K562 (cell line): ENCODE data around the gene ANO10. TPM values are rescaled to one million over a fixed set of nuclear protein-coding genes. Genes with fewer than 3 reads are reported as not detected.

Experiments used
- CHCHD3 ChIP-seq: fragments of 250-450 bp; sonication (Bioruptor Pico); IDR thresholded peaks from 2 replicates; pipeline ENCODE4 v2.1.2; 2022; ENCODE audit warnings: mild to moderate bottlenecking
- DEAF1 ChIP-seq: fragments of 450-650 bp; formaldehyde crosslinking; IDR thresholded peaks from 2 replicates; pipeline ENCODE4 v1.4.0; 2020; ENCODE audit warnings: mild to moderate bottlenecking, moderate library complexity
- GATAD2B ChIP-seq: fragments of 450-650 bp; IDR thresholded peaks from 2 replicates; pipeline ENCODE4 v1.6.1; 2017; ENCODE audit warnings: mild to moderate bottlenecking, borderline replicate concordance
- GMEB1 ChIP-seq: fragments of 250-450 bp; sonication (Bioruptor Pico); IDR thresholded peaks from 2 replicates; pipeline ENCODE4 v1.4.0; 2020; ENCODE audit warnings: mild to moderate bottlenecking
- MLLT1 ChIP-seq, 2 experiments: fragments of 450-650 bp; IDR thresholded peaks; 2 replicates each; pipeline ENCODE4 v1.6.1; 2016
- NR1H2 ChIP-seq: sonication (generic); formaldehyde crosslinking; IDR thresholded peaks from 2 replicates; pipeline ENCODE4 v1.4.0; 2020; ENCODE audit warnings: mild to moderate bottlenecking, missing genetic modification reagents
- SPI1 ChIP-seq: IDR thresholded peaks from 2 replicates; pipeline ENCODE4 v1.6.1; 2011; ENCODE audit warnings: low read depth, low read length, control low read depth, borderline replicate concordance
- TEAD4 ChIP-seq, 2 experiments: sonication (generic) in 1 of 2; formaldehyde crosslinking in 1 of 2; IDR thresholded peaks; 2 replicates each; pipeline versions ENCODE4 v1.6.1 to v1.8.0; 2012 to 2022; ENCODE audit warnings: borderline replicate concordance in 1 of 2, inconsistent platforms in 1 of 2, low read length in 1 of 2, mild to moderate bottlenecking in 1 of 2, missing genetic modification reagents in 1 of 2
- TFAP4 ChIP-seq: sonication (generic); formaldehyde crosslinking; IDR thresholded peaks from 2 replicates; pipeline ENCODE4 v1.8.0; 2022; ENCODE audit warnings: missing genetic modification reagents, mild to moderate bottlenecking, moderate library complexity, borderline replicate concordance
- ZBTB5 ChIP-seq: fragments of 450-650 bp; IDR thresholded peaks from 2 replicates; pipeline ENCODE4 v1.6.1; 2017; ENCODE audit warnings: antibody characterized with exemption
- ZNF232 ChIP-seq: sonication (generic); formaldehyde crosslinking; IDR thresholded peaks from 2 replicates; pipeline ENCODE4 v1.8.0; 2022; ENCODE audit warnings: mild to moderate bottlenecking, missing genetic modification reagents
- ZNF584 ChIP-seq: fragments of 200-800 bp; sonication (Bioruptor generic); IDR thresholded peaks from 2 replicates; pipeline ENCODE4 v1.6.1; 2016; ENCODE audit warnings: low read depth, mild to moderate bottlenecking, missing genetic modification characterization, missing compliant biosample characterization
- ZNF639 ChIP-seq, 2 experiments: fragments of 200-800 bp in 1 of 2; sonication (Bioruptor generic) in 1 of 2; sonication (generic) in 1 of 2; formaldehyde crosslinking in 1 of 2; IDR thresholded peaks in 1 of 2; conservative IDR thresholded peaks in 1 of 2; 2 replicates each; pipeline versions ENCODE4 v1.5.0 to v1.6.1; 2016 to 2020; ENCODE audit warnings: missing compliant biosample characterization in 1 of 2, missing genetic modification characterization in 1 of 2, missing genetic modification reagents in 1 of 2
- ZSCAN32 ChIP-seq: fragments of 450-650 bp; formaldehyde crosslinking; IDR thresholded peaks from 2 replicates; pipeline ENCODE4 v1.4.0; 2020; ENCODE audit warnings: mild to moderate bottlenecking, moderate library complexity
- polyA plus RNA-seq, 8 experiments: library from polyadenylated mRNA; depleted of rRNA in 4 of 8; stranded (reverse) in 5 of 8; unstranded in 3 of 8; fragments of >200 nt; fragmentation: Nextera tagmentation in 2 of 8; fragmentation: Illumina TruSeq in 1 of 8; extraction: Ambion mirVana in 2 of 8; extraction: Trizol in 1 of 8; gene quantifications; 2 replicates each; pipeline versions ENCODE4 v1.2.1 to v1.2.3, GENCODE V29; 2011 to 2014; ENCODE audit warnings: inconsistent platforms in 1 of 8, missing spikeins in 1 of 8
- total RNA-seq, 7 experiments: library from RNA; depleted of rRNA in 6 of 7; stranded (reverse); fragments of >200 nt in 6 of 7; fragmentation: Illumina TruSeq in 2 of 7; extraction: Trizol in 2 of 7; gene quantifications; 2 replicates each; pipeline versions ENCODE4 v1.2.1 to v1.2.3, GENCODE V29; 2011 to 2021; ENCODE audit warnings: low replicate concordance in 1 of 7

ANO10 gene
- total and polyA plus RNA-seq, 9 of the 15 experiments (the other 6 are each of a cell fraction or from before 2014, with no cell fraction given): 6.4 to 46.0 (median 32.3) TPM

- TF ChIP-seq GMEB1 (no peak), ZBTB5 (no peak), ZNF639 (CRISPR knock-in tag; conservative IDR thresholded peaks at IDR 0.05 in 1 of 2, IDR thresholded peaks at IDR 0.05 in 1 of 2) (peak in 1 of 2 experiments; percentile 40; a peak in 1 of 4 replicates), ZNF232 (CRISPR knock-in tag) (no peak), MLLT1 (IDR thresholded peaks at IDR 0.05) (peak in 1 of 2 experiments; percentile 88; a peak in 2 of 4 replicates), TFAP4 (CRISPR knock-in tag) (peak; percentile 27; the same call in 1 of the 2 replicates), ZSCAN32 (no peak), NR1H2 (CRISPR knock-in tag) (no peak), DEAF1 (CRISPR knock-in tag) (peak; percentile 91), TEAD4 (IDR thresholded peaks at IDR 0.05; ENCODE audit: low read length) (peak; percentile 73), TEAD4 (CRISPR knock-in tag; IDR thresholded peaks at IDR 0.05; ENCODE audit: borderline replicate concordance) (no peak), SPI1 (peak; percentile 15; the same call in 1 of the 2 replicates), GATAD2B (peak; percentile 8; the same call in 1 of the 2 replicates), CHCHD3 (CRISPR knock-in tag) (no peak), ZNF584 (CRISPR knock-in tag) (no peak)
Observed at GRCh38 chr3:43638594-43639447, 17.0 kb upstream of the ANO10 start (continued).
